ACC112 (cell line): ENCODE results near the gene LYPD3.
A peak's percentile ranks its signal among the peaks of the same experiment; 100 is the strongest.
"Not testable (repeated sequence)": the region's sequence is repeated elsewhere in the genome, so short reads cannot be mapped to it uniquely, and the experiment has no call there.

Source experiments
- H2AFZ ChIP-seq: fragments of 200-600 bp; sonication (generic); one replicate; pipeline ENCODE4 v1.6.0; 2017; ENCODE audit warnings: antibody characterized with exemption, low read length; ENCODE audit not compliant: unreplicated experiment
- H3K27ac ChIP-seq: fragments of 200-600 bp; sonication (generic); 2 replicates; pipeline ENCODE4 v1.5.1; 2014; ENCODE audit warnings: low read depth, mild to moderate bottlenecking, antibody characterized with exemption, low read length, moderate library complexity
- H3K27me3 ChIP-seq: fragments of 200-600 bp; sonication (generic); 2 replicates; pipeline ENCODE4 v1.6.1; 2014; ENCODE audit warnings: mild to moderate bottlenecking, antibody characterized with exemption, low read length, moderate library complexity, mixed read lengths; ENCODE audit not compliant: insufficient read depth
- H3K36me3 ChIP-seq: fragments of 200-600 bp; sonication (generic); 2 replicates; pipeline ENCODE4 v1.6.1; 2016; ENCODE audit warnings: mild to moderate bottlenecking, antibody characterized with exemption, low read length, moderate library complexity, mixed read lengths; ENCODE audit not compliant: insufficient read depth
- H3K4me1 ChIP-seq: fragments of 200-600 bp; sonication (generic); one replicate; pipeline ENCODE4 v1.6.1; 2016; ENCODE audit warnings: low read length, mixed read lengths; ENCODE audit not compliant: insufficient read depth, unreplicated experiment, control insufficient read depth
- H3K4me3 ChIP-seq: fragments of 200-600 bp; sonication (generic); 2 replicates; pipeline ENCODE4 v1.5.1; 2014; ENCODE audit warnings: mild to moderate bottlenecking, low read depth, low read length
- H3K79me2 ChIP-seq: fragments of 200-600 bp; sonication (generic); one replicate; pipeline ENCODE4 v1.6.0; 2016; ENCODE audit warnings: low read length; ENCODE audit not compliant: control insufficient read depth, unreplicated experiment, insufficient read depth

LYPD3 gene

DNA sequence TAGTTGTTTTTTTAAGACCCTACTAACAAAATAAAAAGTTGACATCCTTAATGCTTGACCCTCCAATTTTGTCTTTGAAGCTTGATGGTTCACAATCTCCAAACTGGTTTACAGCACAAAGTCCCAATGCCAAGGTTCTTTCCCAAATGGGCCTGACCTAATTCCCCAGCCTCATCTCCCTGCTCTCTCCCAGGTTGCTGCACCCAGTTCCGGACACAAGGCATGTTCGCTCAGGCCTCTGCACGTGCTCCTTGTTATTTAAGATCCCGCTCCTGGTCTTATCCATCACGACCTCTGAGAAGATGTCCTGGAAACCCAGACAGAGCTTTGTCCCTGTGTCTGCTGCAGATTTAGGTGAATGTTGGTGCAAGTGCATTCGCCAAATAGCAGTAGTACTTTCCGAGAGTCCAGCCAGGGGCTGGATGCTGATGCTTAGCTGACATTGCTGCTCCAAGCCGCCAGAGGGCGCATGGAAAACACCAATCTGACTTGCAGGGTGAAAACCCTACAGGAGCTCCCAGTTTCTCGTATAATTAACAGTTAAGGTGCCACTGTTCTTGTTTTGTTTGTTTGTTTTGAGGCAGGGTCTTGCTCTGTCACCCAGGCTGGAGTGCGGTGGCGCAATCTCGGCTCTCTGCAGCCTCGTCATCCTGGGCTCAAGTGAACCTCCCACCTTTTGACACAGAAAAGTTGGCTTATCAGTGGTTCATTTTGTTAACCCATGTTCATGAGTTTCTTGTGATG is 18.5 kb downstream of the LYPD3 start:
- no peak overlapping the region for H2AFZ ChIP-seq
- H3K27ac ChIP-seq = no peak overlapping the region
- no peak overlapping the region for H3K4me3 ChIP-seq
- peaks cover 4% of the 10 kb centered on the region for H3K4me1 ChIP-seq
- H3K27me3 ChIP-seq = no peaks in the 10 kb centered on the region
- H3K36me3 ChIP-seq = no peaks in the 10 kb centered on the region
- H3K79me2 ChIP-seq = no peaks in the 10 kb centered on the region

DNA sequence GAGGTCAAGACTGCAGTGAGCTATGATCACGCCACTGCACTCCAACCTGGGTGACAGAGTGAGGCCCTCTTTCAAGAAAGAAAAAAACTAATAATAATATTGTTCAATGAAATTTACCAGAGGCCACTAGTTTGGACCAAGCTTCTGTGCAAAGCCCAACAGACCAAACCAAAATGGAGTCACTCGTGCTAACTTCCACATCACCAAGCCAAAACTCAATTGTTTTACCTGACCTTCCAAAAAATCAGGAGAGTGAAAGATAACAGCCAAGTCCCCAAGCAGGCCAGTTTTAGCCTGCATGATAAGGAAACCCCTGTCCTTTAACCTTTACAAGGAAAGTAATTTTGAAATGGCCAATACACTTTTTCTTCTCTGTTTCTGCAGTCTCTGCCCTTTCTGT is 20.0 kb downstream of the LYPD3 start:
- no peaks in the 10 kb centered on the region for H3K27me3 ChIP-seq
- H3K27ac ChIP-seq = no peak overlapping the region
- no peaks in the 10 kb centered on the region for H3K4me1 ChIP-seq
- no peak overlapping the region for H2AFZ ChIP-seq
- no peak overlapping the region for H3K4me3 ChIP-seq
- no peaks in the 10 kb centered on the region for H3K36me3 ChIP-seq
- H3K79me2 ChIP-seq = no peaks in the 10 kb centered on the region

DNA sequence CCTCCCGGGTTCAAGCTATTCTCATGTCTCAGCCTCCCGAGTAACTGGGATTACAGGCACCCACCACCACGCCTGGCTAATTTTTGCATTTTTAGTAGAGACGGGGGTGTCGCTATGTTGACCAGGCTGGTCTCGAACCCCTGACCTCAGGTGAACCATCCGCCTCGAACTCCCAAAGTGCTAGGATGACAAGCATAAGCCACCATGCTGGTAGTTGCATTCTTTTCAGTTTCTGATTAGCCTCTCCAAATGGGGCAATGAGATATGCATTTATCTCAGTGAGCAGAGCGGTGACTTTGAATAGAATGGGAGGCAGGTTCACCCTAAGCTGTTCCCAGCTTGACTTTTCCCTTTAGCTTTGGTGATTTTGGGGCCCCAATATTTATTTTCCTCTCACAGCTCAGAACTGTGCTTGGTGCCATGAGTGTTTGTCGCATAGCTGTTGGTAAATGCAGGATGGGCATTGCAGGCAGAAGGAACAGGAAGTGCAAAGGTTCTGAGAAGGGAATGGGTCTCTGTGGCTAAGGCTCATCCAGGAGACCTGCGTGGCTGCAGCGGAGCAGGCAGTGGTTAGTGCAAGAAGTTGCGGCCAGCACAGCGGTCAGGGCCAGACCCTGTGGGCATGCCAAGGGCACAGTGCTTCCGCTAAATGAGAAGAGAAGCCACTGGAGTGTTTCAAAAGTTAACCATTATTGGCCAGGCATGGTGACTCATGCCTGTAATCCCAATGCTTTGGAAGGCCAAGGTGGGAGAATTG is 20.7 kb downstream of the LYPD3 start:
- H2AFZ ChIP-seq = no peak overlapping the region
- no peak overlapping the region for H3K4me3 ChIP-seq
- no peaks in the 10 kb centered on the region for H3K79me2 ChIP-seq
- no peak overlapping the region for H3K27ac ChIP-seq
- H3K36me3 ChIP-seq = no peaks in the 10 kb centered on the region
- H3K27me3 ChIP-seq = no peaks in the 10 kb centered on the region
- H3K4me1 ChIP-seq = no peaks in the 10 kb centered on the region

DNA sequence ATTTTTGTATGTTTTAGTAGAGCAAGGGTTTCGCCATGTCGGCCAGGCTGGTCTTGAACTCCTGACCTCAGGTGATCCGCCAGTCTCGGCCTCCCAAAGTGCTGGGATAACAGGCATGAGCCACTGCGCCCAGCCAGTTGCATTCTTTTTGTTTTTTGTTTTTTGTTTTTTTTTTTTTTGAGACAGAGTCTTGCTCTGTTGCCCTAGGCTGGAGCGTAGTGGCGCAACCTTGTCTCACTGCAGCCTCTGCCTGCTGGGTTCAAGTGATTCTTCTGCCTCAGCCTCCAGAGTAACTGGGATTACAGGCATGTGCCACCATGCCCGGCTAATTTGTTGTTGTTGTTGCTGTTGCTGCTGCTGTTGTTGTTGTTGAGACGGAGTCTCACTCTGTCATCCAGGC is 21.3 kb downstream of the LYPD3 start:
- not testable (repeated sequence) for H3K79me2 ChIP-seq, H3K4me1 ChIP-seq, H3K27me3 ChIP-seq, H3K4me3 ChIP-seq, H3K36me3 ChIP-seq, H3K27ac ChIP-seq, H2AFZ ChIP-seq

DNA sequence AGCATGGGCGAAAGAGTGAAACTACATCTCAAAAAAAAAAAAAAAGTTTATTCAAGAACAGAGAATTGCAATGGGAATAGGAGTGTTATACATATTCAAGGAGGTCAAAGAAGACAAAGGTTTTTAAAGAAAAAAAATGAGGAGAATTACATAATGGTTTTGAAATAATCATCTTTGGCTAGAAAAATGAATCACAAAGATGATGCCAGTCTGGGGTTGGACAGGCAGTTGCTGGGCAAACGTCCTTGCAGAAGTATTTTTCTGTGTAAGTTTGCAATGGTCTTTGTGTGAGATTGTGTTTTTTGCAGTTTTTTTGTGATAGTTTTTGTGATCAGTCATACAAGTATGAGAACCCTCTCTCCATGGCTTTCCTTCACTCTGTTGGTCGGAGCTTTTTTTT is 23.7 kb downstream of the LYPD3 start:
- Histone ChIP-seq H3K27me3 (no peaks in the 10 kb centered on the region), H3K79me2 (no peaks in the 10 kb centered on the region), H3K4me3 (no peak overlapping the region), H2AFZ (no peak overlapping the region), H3K27ac (no peak overlapping the region), H3K36me3 (no peaks in the 10 kb centered on the region), H3K4me1 (peaks cover 7% of the 10 kb centered on the region)

DNA sequence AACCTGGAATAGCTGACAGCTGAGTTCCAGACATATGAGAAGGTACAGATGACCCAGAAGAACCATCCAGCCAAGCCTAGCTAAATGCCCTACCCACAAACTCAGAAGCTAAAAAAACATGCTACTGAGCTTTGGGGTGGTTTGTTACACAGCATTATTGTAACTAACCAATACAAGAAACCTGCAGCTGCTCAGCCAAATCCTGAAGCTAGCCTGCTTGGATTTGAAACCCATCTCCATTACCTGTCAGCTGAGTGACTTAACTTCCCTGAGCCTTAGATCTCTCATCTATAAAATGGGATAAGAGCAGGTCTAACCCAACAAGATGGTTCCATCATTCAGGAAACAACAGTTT is 25.7 kb downstream of the LYPD3 start:
- H2AFZ ChIP-seq = no peak overlapping the region
- no peaks in the 10 kb centered on the region for H3K36me3 ChIP-seq
- no peak overlapping the region for H3K4me3 ChIP-seq
- no peaks in the 10 kb centered on the region for H3K79me2 ChIP-seq
- H3K4me1 ChIP-seq = peaks cover 7% of the 10 kb centered on the region
- H3K27ac ChIP-seq = no peak overlapping the region
- no peaks in the 10 kb centered on the region for H3K27me3 ChIP-seq

DNA sequence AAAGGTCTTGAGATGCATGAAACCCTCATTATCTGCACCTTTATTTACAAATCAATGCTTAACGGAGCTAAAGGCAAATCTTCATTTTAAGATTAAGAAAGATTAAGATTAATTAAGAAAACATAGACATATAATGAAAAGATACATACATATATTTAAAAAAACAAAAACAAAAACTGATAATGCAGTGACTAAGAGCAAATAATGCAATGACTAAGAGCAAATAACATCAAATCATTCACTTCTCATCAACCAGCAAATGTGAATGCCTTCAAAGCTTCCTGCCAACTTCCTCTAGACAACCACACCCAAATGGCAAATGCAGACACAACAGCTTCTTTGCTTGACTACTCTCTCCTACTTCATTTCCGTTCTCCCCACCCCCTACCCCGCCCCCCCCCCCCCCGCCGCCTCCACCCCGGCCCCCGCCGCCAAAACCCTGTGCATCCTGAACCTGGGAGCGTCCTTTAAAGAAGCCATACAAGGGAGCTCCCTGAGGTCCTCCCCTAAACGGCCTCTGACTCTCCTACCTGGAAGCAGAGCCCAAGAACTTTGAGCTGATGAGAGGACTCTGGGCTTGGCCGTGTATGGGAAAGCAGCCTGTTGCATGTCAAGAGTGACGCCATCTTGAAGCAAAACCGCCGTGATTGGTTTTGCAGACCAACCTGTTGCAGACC is 26.2 kb downstream of the LYPD3 start:
- H3K27ac ChIP-seq = peak overlapping the region; percentile 50; the same call in 1 of the 2 replicates
- no peak overlapping the region for H2AFZ ChIP-seq
- H3K4me1 ChIP-seq = peaks cover 7% of the 10 kb centered on the region
- H3K4me3 ChIP-seq = 0 out of 2 replicates have a peak overlapping the region, but pooled peaks have one; percentile 32
- H3K79me2 ChIP-seq = no peaks in the 10 kb centered on the region
- no peaks in the 10 kb centered on the region for H3K36me3 ChIP-seq
- H3K27me3 ChIP-seq = no peaks in the 10 kb centered on the region

DNA sequence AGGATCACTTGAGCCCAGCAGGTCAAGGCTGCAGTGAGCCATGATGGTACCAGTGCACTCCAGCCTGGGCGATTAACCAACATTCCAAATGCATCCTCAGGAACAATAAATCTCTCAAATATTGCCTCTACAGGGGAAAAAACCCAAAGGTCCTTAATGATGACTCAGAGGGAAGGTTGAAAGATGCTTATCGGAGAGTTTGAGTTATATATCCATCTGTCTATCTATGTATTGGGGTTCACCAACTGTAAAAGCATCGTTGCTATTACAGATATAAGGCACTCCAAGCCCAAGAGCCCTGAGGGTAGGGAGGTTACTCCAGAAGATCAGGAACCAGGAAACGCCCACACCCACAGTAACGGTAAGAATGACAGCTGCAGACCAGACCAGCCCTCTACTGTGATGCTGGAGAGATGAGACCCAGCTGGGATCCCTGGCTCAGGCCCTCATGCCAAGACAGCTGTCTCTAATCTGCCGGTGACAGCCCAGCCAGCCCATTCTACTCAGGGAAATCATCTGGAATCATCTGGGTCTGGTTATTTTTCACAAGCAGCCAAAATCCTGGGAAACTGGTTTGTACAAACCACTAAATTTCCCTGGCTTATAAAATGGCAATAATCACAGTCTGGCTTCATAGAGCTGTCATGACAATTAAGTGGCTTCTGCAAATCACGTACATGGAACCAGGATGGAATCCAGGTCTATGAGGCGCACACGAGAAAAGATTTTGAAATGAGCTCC is 26.9 kb downstream of the LYPD3 start:
- Histone ChIP-seq H2AFZ (no peak overlapping the region), H3K4me1 (peaks cover 7% of the 10 kb centered on the region), H3K27me3 (no peaks in the 10 kb centered on the region), H3K27ac (peak overlapping the region; percentile 50; the same call in 1 of the 2 replicates), H3K36me3 (no peaks in the 10 kb centered on the region), H3K79me2 (no peaks in the 10 kb centered on the region), H3K4me3 (peak overlapping the region; percentile 32; the same call in 1 of the 2 replicates)

DNA sequence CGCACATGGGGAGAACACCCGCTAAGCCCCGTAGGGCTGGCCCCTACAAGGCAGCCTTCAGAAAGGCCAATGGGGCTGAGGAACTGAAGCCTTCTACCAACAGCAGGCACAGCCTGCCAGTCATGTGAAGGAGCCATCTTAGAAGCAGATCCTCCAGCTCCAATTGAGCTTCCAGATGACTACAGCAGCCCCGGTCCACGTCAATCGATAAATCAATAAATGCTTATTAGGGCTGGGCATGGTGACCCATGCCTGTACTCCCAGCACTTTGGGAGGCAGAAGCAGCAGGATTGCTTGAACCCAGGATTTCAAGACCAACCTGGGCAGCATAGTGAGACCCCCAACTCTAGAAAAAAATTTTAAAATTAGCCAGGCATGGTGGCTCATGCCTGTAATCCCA is 27.7 kb downstream of the LYPD3 start:
- H3K4me1 ChIP-seq = peaks cover 7% of the 10 kb centered on the region
- no peak overlapping the region for H3K4me3 ChIP-seq
- no peaks in the 10 kb centered on the region for H3K36me3 ChIP-seq
- H2AFZ ChIP-seq = no peak overlapping the region
- H3K27ac ChIP-seq = no peak overlapping the region
- H3K27me3 ChIP-seq = no peaks in the 10 kb centered on the region
- no peaks in the 10 kb centered on the region for H3K79me2 ChIP-seq

DNA sequence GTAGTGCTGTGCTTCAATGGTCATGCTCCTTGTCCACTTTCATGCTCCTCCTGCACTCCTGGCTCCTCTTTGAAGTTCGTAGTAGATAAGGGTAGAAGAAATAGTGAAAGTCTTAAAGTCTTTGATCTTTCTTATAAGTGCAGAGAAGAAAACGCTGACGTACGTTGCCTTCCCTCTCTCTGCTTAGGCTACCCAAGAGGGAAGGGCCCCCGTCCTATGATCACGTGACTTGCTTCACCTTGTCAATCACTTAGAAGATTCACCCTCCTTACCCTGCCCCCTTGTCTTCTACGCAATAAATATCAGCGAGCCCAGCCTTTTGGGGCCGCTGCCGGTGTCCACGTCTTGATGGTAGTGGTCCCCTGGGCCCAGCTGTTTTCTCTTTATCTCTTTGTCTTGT is 28.1 kb downstream of the LYPD3 start:
- H3K27ac ChIP-seq, H2AFZ ChIP-seq, H3K4me1 ChIP-seq, H3K4me3 ChIP-seq, H3K79me2 ChIP-seq, H3K27me3 ChIP-seq, H3K36me3 ChIP-seq: not testable (repeated sequence)
